ENCODE measurements around the gene TRAPPC12.

Gene TRAPPC12

GRCh38 chr2:3517948-3518495 lies 138.5 kb downstream of the TRAPPC12 start:
- no peak for DNase-seq

DNA sequence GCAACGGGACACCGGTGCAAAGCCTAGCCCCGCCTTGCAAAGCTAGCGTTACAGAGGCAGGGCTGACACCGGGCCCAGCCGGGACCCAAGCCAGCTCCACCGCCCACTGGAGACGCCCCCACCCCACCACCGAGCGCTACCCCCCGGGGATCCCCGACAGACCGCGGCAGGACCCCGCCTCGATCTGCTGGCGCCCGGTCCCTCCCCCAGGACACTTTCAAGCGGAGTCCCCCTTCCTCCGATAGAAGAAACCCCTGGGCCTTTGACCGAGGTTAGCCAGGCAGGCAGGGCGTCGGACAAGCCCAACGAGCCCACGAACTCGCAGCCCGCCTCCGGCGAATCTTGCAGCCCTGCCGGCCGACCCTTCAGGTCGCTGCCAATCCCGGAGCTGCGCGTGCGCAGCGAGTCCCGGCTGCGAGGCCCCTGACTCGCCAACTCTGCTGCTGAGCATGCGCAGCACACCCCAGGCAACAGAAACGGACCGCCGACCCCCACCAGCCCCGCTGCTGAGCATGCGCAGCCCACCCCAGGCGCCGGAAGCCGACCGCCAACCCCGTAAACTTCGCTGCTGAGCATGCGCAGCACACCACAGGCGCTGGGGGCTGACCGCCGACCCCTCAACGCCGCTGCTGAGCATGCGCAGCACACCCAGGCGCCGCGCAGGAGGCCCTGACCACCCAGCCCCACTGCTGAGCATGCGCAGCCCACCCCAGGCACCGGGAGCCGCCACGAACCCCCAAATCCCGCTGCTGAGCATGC lies 139.2 kb downstream of the TRAPPC12 start:
- peak; percentile 99 for DNase-seq

GRCh38 chr2:3519255-3520205 lies 140.0 kb downstream of the TRAPPC12 start, which contains the start of gene ADI1:
Gene ADI1, minus strand, starts transcription at chr2:3519531. Its CDS starts 44 bp downstream, at chr2:3519487.
- peak; percentile 67 for DNase-seq

GRCh38 chr2:3520591-3520990 lies 141.1 kb downstream of the TRAPPC12 start:
- no peak for DNase-seq

DNA sequence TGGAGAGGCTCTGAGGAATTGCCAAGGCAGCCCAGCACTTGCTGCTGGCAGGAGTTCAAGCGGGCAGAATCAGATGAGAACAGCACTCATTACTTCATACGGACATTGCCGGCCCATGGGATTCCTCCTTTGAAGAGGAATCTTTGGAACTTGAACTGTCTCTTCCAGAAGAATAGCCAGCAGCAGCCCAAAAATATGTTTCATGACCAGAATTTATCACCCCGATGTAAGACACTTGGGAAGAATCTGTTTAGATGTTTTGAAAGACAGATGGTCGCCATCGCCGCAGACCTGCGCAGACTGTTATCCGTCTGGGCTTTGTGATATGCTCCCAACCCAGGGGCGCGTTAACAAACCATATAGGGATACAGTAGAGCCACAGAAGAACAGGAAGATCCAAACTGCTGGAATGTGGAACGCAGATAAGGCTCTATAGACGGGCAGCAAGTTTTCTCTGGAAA lies 143.5 kb downstream of the TRAPPC12 start:
- DNase-seq, result no peak

GRCh38 chr2:3523551-3524041 lies 144.1 kb downstream of the TRAPPC12 start:
- DNase-seq, result no peak

- no peak for DNase-seq
Observed at GRCh38 chr2:3526871-3527270, 147.4 kb downstream of the TRAPPC12 start.

- no peak for DNase-seq
Observed at GRCh38 chr2:3527886-3528785, 148.6 kb downstream of the TRAPPC12 start.
